ENCODE measurements around the gene CTXN3.
"Not testable (repeated sequence)": the region's sequence is repeated elsewhere in the genome, so short reads cannot be mapped to it uniquely, and the experiment has no call there.

The CTXN3 gene

DNA sequence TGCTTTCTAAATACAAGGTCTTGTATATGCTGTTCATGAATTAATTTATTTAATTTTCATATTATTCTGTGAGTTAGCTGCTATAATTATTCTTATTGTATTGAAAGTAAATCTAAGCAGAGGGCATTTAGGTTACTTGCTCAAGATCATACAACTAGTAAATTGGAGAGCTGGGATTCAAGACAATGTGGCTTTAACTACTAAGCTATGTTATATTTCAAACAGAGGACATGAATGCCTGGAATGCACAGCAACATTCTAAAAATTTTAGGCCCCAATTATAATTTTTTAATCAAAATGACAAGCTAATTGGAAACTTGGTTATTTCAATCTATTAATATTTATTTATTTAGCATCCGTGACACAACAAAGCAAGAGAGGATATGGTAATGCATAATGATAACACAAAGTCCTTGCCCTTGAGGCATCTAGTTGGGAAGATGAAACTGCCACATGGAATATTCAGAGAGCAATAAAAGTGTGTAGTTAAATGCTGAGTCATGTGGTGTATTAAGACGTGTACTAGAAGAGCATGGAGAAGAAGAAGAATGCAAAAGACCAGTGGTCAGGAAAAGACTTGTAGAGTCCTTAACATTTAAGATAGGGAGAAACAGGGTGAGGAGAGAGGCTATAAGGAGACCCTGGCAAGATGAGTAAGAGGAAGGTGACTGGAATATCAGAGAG lies 24.4 kb downstream of the CTXN3 start:
- no peak overlapping the region for H3K4me3 Mint-ChIP-seq
- no peaks in the 10 kb centered on the region for H3K4me1 Mint-ChIP-seq
- no peak for ATAC-seq
- H3K9me3 Mint-ChIP-seq, result no peaks in the 10 kb centered on the region
- H3K36me3 Mint-ChIP-seq, result no peaks in the 10 kb centered on the region
- no peak overlapping the region for H3K27ac Mint-ChIP-seq
- no peaks in the 10 kb centered on the region for H3K27me3 Mint-ChIP-seq

DNA sequence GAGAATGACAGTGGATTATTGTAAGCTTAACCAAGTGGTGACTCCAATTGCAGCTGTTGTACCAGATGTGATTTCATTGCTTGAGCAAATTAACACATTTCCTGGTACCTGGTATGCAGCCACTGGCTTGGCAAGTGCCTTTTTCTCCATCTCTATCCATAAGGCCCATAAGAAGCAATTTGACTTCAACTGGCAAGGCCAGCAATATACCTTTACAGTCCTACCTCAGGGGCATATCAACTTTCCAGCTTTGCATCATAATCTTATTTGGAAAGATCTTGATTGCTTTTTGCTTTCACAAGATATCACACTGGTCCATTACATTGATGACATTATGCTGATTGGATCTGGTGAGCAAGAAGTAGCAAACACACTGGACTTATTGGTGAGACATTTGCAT lies 28.1 kb downstream of the CTXN3 start:
- H3K4me1 Mint-ChIP-seq, H3K27me3 Mint-ChIP-seq, H3K27ac Mint-ChIP-seq, H3K4me3 Mint-ChIP-seq, H3K9me3 Mint-ChIP-seq, ATAC-seq, H3K36me3 Mint-ChIP-seq: not testable (repeated sequence)

DNA sequence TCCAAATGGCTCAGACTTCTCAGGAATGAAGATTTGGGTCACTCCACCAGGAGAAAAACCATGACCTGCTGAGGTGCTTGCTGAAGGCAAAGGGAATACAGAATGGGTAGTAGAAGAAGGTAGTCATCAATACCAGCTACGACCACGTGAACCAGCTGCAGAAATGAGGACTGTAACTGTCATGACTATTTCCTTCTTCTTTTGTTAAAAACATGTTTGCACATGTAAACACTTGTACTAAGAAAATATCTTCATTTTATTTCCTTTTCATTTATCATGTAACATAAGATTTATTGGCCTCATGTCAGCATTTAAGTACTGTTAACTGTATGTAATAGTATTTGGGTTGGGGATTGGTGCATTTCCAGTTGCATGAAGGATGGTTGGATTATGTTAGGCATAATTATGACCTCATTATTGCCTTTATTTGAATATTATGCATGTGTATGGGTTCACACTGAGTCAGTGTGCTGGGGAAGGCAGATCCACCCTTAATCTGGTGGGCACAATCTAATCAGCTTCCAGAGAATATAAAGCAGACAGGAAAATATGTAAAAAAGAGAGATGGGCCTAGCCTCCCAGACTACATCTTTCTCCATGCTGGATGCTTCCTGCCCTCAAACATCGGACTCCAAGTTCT lies 30.9 kb downstream of the CTXN3 start:
- not testable (repeated sequence) for H3K9me3 Mint-ChIP-seq, H3K36me3 Mint-ChIP-seq, H3K4me1 Mint-ChIP-seq, H3K27me3 Mint-ChIP-seq, H3K27ac Mint-ChIP-seq, ATAC-seq, H3K4me3 Mint-ChIP-seq

DNA sequence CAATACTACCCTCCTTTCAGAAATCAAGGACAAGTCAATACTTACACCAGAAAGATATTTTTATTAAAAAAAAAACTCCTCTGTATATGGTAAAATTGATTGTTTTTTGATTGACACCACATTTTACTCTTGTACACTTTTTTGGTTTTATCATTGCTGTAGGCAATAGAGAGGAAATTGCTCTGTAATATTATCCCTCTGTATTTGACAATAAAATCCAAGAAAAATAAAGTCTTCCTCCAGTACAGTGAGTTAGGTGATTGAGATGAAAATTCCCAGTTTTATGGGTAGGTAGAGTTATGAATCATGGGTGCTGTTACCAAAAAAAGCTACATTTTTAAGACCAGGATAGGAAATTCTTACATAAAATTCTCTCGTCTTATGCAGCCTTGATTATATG lies 31.7 kb downstream of the CTXN3 start:
- Mint-ChIP-seq H3K9me3 (no peaks in the 10 kb centered on the region), H3K36me3 (no peaks in the 10 kb centered on the region), H3K27me3 (no peaks in the 10 kb centered on the region), H3K4me1 (no peaks in the 10 kb centered on the region), H3K4me3 (no peak overlapping the region), H3K27ac (no peak overlapping the region)
- ATAC-seq, result no peak

DNA sequence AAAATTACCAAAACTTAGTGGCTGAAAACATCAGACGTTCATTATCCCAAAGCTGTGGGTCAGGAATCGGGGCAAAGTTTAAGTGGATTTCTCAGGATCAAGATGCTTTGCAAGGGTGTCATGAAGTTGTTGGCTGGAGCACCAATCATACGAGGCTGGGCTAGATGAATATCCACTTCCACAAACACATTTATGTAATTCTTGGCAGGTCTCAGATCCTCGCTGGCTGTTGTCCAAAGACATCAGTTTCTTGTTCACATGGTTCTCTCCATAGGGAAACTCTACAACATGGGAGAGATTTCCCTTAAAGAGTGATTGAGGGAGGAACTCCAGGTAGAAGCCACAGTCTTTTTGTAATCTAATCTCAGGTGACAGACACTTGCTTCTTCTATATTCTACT lies 34.1 kb downstream of the CTXN3 start:
- Mint-ChIP-seq H3K9me3 (no peaks in the 10 kb centered on the region), H3K36me3 (no peaks in the 10 kb centered on the region), H3K27me3 (no peaks in the 10 kb centered on the region), H3K27ac (no peak overlapping the region), H3K4me3 (no peak overlapping the region), H3K4me1 (no peaks in the 10 kb centered on the region)
- no peak for ATAC-seq

DNA sequence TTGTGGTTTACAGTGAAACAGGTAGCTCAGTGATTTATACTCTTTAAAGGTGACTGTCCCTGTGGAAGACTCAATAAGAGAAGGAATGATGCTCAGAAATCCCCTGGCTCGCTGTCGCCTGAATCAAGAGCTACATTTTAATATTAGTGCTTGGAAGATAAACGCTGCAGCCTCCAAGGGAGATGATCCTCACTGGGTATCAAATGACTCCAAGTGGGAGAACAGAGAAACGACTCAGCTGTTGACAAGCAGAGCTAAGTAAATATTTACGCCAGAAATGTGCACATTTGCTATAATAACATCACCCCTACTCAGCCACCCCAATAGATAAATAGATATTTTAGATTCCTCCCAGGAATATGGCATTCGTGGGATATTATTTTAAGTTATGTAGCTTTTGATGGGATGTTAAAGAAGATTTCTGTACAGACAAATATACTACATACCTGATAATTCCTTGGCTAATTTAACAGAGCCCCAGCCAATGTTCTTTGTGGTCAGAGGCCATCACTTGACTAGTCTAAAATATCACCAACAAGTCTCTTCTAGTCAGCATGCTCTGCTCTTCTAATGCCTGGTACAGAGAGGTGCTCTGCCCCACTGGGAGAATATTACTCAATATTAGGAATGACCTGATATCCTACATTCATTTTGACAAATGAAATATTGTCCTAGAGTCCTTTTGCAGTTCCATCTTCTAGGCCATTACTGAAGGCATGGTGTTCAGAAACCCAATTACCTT lies 36.0 kb downstream of the CTXN3 start:
- Mint-ChIP-seq H3K4me3 (no peak overlapping the region), H3K27me3 (no peaks in the 10 kb centered on the region), H3K36me3 (no peaks in the 10 kb centered on the region), H3K9me3 (no peaks in the 10 kb centered on the region), H3K4me1 (no peaks in the 10 kb centered on the region), H3K27ac (no peak overlapping the region)
- ATAC-seq, result no peak

DNA sequence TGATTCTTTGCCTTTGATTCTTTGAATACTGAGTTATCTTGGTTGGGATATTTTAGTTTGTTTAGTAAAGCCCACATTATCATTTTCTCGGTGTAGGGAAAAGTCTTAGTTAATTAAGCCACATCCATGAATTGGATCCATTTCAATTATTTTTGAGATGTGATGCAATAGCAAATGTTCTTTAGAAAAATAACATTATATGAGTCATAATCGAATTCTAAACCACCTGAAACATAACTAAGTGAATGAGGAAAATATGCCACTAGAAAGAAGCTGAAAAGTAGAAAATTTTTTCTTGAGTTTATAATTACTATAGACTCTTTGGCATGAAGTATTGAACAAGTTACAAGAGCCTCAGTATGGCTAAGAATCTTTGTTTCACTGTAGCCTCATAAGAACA lies 36.8 kb downstream of the CTXN3 start:
- H3K9me3 Mint-ChIP-seq, result no peaks in the 10 kb centered on the region
- no peaks in the 10 kb centered on the region for H3K27me3 Mint-ChIP-seq
- H3K4me3 Mint-ChIP-seq, result no peak overlapping the region
- no peaks in the 10 kb centered on the region for H3K4me1 Mint-ChIP-seq
- no peaks in the 10 kb centered on the region for H3K36me3 Mint-ChIP-seq
- H3K27ac Mint-ChIP-seq, result no peak overlapping the region
- no peak for ATAC-seq

DNA sequence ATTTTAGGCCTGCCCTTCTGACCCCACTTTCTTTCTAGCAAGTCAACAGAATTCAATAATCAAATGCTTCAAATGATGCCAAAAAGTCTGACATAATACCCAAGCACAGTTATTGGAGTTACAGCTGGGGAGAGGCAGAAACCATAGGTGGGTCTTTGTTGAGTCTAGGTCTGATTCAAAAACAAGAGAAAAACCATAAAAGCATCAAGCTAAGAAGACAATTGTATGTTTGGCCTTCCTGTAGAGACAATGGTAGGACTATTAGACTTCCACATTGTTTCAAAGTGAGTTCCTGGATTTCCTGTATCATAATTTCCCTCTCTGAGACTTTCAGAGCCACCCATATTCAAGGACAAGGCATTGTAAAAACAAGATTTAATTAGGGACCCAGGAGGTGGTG lies 37.5 kb downstream of the CTXN3 start:
- no peak overlapping the region for H3K27ac Mint-ChIP-seq
- H3K4me1 Mint-ChIP-seq, result no peaks in the 10 kb centered on the region

DNA sequence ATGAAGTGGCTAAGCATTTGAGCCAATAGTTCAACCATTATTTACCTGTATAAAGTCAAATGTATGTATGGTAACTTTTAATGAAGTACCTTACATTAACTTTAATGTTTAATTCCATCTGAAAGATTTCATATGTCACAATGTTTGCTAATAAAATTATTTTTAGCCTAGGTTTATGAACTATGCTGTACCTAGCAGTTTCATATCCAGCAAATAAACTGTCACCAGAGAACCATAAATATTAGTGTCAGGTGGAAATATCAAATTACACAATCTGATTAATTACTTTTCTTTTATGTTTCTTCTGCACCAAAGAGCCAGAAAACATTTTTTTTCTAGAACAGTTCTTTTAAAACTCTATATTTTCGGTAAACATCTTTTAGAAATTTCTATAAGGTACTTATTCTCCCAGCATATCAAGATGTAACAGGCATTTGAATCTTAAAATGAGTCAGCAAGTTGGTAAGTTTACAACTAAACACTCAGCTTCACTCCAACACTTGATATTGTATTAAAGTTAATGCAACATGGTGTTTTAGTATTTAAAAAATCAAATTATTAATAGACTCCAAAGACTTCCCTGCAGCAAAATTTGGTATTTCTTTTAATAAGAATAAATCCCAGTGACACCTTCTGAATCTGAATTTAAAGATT lies 45.8 kb downstream of the CTXN3 start:
- Mint-ChIP-seq H3K9me3 (no peaks in the 10 kb centered on the region), H3K36me3 (no peaks in the 10 kb centered on the region), H3K27ac (no peak overlapping the region), H3K4me3 (no peak overlapping the region), H3K4me1 (no peaks in the 10 kb centered on the region), H3K27me3 (no peaks in the 10 kb centered on the region)
- no peak for ATAC-seq

More for the DNA sequence above, 37.5 kb downstream of the CTXN3 start:
- no peaks in the 10 kb centered on the region for H3K27me3 Mint-ChIP-seq
- no peaks in the 10 kb centered on the region for H3K36me3 Mint-ChIP-seq
- no peaks in the 10 kb centered on the region for H3K9me3 Mint-ChIP-seq
- ATAC-seq, result no peak
- no peak overlapping the region for H3K4me3 Mint-ChIP-seq

DNA sequence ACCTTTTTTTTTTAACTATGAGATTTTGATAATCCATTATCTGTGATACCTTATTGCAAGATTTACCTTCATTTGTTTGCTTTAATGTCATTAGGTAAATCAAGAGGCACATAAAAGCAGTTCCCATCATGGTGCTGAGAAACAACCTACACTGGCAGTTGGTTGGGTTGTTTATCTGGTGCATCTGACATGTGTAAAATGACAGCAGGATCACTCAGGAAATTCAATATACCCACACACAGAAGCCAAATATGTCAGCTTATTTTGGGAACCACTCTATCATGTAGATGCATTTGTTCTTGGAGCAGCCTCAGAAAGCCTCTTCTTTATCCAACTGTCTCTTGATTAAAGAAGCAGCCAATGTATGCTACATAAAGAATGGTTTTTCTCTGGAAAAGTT lies 46.5 kb downstream of the CTXN3 start:
- H3K36me3 Mint-ChIP-seq, result no peaks in the 10 kb centered on the region
- ATAC-seq, result no peak
- H3K4me1 Mint-ChIP-seq, result no peaks in the 10 kb centered on the region

DNA sequence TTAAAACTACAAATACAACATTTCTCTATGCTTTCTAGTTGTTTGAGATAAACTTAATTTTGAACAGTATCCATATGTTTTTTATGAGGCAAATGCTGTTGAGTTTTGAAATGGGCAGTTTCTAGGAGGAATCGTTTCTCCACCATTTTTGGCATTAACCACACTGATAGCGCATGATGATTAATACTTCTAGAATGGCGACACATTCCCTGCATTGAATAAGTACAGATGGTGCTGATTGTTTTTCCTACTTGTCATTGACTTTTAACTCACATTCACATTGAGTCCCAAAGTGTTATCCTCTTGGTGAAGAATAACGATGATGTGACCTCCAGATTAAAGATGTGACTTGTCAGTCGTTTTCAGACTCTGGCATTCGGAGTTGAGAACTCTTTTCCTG lies 47.8 kb downstream of the CTXN3 start:
- Mint-ChIP-seq H3K4me3 (no peak overlapping the region), H3K27me3 (no peaks in the 10 kb centered on the region), H3K4me1 (no peaks in the 10 kb centered on the region), H3K27ac (no peak overlapping the region), H3K9me3 (no peaks in the 10 kb centered on the region), H3K36me3 (no peaks in the 10 kb centered on the region)
- no peak for ATAC-seq

More for the DNA sequence above, 46.5 kb downstream of the CTXN3 start:
- no peak overlapping the region for H3K27ac Mint-ChIP-seq
- H3K27me3 Mint-ChIP-seq, result no peaks in the 10 kb centered on the region
- no peak overlapping the region for H3K4me3 Mint-ChIP-seq
- H3K9me3 Mint-ChIP-seq, result no peaks in the 10 kb centered on the region

DNA sequence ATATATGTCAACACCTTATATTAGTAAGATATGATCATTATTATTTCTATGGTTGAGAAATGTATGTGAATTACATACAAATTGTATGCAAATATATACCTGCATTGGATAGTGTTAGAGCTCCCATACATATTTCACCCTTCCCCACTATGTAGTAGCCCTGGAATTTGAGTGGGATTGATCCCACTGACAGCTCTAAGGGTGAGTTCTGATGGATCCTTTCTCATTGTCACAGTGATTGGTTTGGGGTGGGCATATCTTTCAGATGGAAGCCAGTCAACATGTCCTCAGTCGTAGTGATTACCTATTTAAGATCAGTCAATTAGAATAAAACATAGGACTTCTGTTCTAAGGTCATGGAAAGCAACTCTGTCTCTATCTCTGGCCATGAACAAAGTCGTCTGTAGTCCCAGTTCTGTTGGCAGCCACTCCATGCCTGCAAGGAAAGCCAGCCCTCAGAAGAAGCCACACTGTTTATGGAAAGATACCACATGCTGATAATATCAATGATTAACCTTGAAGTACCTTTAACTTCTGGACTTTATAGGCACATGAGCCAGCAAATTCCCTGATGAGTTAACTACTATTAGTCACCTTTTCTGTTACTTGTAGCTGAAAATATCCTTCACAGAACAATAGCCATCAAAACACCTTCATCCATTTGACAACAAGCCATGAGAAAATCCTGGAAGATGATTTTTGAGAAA lies 49.2 kb downstream of the CTXN3 start:
- H3K9me3 Mint-ChIP-seq, result no peaks in the 10 kb centered on the region

DNA sequence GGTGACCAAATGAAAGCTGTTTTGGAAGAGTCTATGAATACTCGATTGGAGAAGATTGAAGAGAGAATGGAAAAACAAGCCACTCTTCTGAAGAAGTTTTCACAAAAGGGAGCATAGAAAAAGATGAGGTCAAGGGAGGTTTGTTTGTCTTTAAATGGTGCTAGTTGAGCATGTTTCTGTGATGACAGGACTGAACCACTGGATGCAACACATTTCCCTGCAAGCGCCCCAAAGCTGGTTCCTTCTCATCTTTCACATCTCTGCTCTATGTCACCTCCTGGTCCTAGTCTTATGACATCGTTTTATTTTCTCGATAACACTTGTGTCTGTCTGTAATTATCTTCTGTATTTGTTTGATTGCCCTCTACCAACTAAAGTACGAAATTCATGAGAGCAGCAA lies 50.5 kb downstream of the CTXN3 start:
- ATAC-seq, result no peak
- Mint-ChIP-seq H3K4me1 (no peaks in the 10 kb centered on the region), H3K9me3 (no peaks in the 10 kb centered on the region), H3K4me3 (no peak overlapping the region), H3K27ac (no peak overlapping the region), H3K36me3 (no peaks in the 10 kb centered on the region), H3K27me3 (no peaks in the 10 kb centered on the region)

More for the DNA sequence above, 49.2 kb downstream of the CTXN3 start:
- Mint-ChIP-seq H3K4me3 (no peak overlapping the region), H3K27me3 (no peaks in the 10 kb centered on the region), H3K36me3 (no peaks in the 10 kb centered on the region), H3K4me1 (no peaks in the 10 kb centered on the region), H3K27ac (no peak overlapping the region)
- ATAC-seq, result no peak

DNA sequence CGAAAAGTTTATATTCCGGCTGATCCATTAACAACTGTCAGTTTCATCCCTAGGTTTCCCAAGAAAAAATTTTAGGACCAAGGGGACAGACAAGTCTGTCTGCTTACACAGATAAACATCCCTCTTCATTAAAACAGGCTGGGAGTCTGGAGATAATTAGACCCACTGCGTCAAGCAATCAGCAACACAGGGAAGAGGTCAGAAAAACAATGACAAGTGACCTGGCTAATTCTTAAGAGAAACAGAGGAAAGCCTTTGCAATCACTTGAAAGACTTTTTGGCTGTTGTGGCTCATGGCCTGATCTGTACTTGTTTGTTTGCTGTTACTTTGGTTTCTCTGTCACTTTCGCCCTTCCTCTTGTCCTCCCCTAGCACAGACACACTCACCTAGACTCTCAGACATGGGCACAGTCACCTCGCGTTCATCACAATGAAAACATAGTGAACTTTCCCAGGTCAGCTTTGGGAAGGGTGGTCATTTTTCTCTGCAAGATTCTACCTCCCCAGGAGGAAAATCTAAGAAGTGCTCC lies 51.4 kb downstream of the CTXN3 start:
- Mint-ChIP-seq H3K27ac (no peak overlapping the region), H3K27me3 (no peaks in the 10 kb centered on the region), H3K4me3 (no peak overlapping the region), H3K9me3 (no peaks in the 10 kb centered on the region), H3K4me1 (no peaks in the 10 kb centered on the region), H3K36me3 (no peaks in the 10 kb centered on the region)
- no peak for ATAC-seq

DNA sequence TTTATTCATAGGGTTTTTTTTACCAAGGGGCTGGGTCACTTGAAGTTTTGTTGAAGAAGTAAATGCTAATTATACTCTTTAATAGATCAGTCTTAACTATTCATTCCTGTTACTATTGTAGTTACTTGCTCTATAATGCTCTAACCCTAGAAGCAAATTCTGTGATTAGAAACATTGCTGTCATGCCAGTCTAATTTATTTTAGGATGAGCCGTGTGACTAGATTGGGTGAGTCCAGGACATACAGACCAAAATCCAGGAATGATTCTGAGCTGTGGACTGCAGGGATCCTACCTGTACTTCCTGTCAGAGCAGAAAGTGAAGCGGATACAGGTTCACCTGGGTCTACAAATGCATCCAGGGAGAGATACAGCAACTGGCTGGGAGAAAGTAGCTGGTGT lies 53.6 kb downstream of the CTXN3 start:
- no peak overlapping the region for H3K4me3 Mint-ChIP-seq
- H3K27ac Mint-ChIP-seq, result no peak overlapping the region
- H3K9me3 Mint-ChIP-seq, result no peaks in the 10 kb centered on the region
- H3K4me1 Mint-ChIP-seq, result no peaks in the 10 kb centered on the region
- ATAC-seq, result no peak
- H3K27me3 Mint-ChIP-seq, result no peaks in the 10 kb centered on the region
- no peaks in the 10 kb centered on the region for H3K36me3 Mint-ChIP-seq
